Osteocyte (in vitro differentiated cells): ENCODE data around the gene UBE3B. TPM values are rescaled to one million over a fixed set of nuclear protein-coding genes. Genes with fewer than 3 reads are reported as not detected.

Source experiments
- DNase-seq: peaks from one replicate; pipeline ENCODE4 v3.0.0; 2021; ENCODE audit warnings: mixed read lengths; ENCODE audit not compliant: unreplicated experiment; ENCODE audit errors: extremely low spot score
- H3K27ac Mint-ChIP-seq: one replicate; pipeline ENCODE4 v1.8.0; 2021; ENCODE audit warnings: mild to moderate bottlenecking, mixed read lengths; ENCODE audit not compliant: unreplicated experiment
- H3K27me3 Mint-ChIP-seq: one replicate; pipeline ENCODE4 v1.8.0; 2021; ENCODE audit warnings: mixed read lengths; ENCODE audit not compliant: unreplicated experiment
- H3K36me3 Mint-ChIP-seq: one replicate; pipeline ENCODE4 v1.8.0; 2021; ENCODE audit warnings: mixed read lengths; ENCODE audit not compliant: unreplicated experiment
- H3K4me1 Mint-ChIP-seq: one replicate; pipeline ENCODE4 v1.8.0; 2021; ENCODE audit warnings: mixed read lengths; ENCODE audit not compliant: unreplicated experiment
- H3K4me3 Mint-ChIP-seq: one replicate; pipeline ENCODE4 v1.8.0; 2021; ENCODE audit warnings: mild to moderate bottlenecking, moderate library complexity, mixed read lengths; ENCODE audit not compliant: unreplicated experiment
- H3K9me3 Mint-ChIP-seq: one replicate; pipeline ENCODE4 v1.8.0; 2021; ENCODE audit warnings: mixed read lengths; ENCODE audit not compliant: unreplicated experiment
- CTCF ChIP-seq: fragments of 200-600 bp; sonication (generic); IDR thresholded peaks from 2 replicates; pipeline ENCODE4 v1.5.0; 2021; ENCODE audit warnings: antibody characterized with exemption, mild to moderate bottlenecking, moderate library complexity
- total RNA-seq: library from RNA; stranded (reverse); gene quantifications from 2 replicates; pipeline ENCODE4 v1.2.1, GENCODE V29; 2021

The UBE3B gene
- total RNA-seq, 1 donor from 2014 or later: 33.0 TPM

- Mint-ChIP-seq H3K9me3 (no peaks in the 10 kb centered on the region), H3K4me3 (no peak overlapping the region), H3K27ac (no peak overlapping the region), H3K27me3 (no peaks in the 10 kb centered on the region), H3K36me3 (peaks cover 50% of the 10 kb centered on the region), H3K4me1 (no peaks in the 10 kb centered on the region)
- DNase-seq: no peak
- TF ChIP-seq CTCF: no peak
Measured at GRCh38 chr12:109524466-109525278, 47.2 kb downstream of the UBE3B start.

GRCh38 chr12:109525279-109525585 is 47.8 kb downstream of the UBE3B start:
- Mint-ChIP-seq H3K9me3 (no peaks in the 10 kb centered on the region), H3K4me3 (no peak overlapping the region), H3K27ac (no peak overlapping the region), H3K4me1 (no peaks in the 10 kb centered on the region), H3K27me3 (no peaks in the 10 kb centered on the region), H3K36me3 (peaks cover 55% of the 10 kb centered on the region)
- DNase-seq: no peak
- TF ChIP-seq CTCF: no peak

- no peak for TF ChIP-seq CTCF
- H3K27me3 Mint-ChIP-seq: no peaks in the 10 kb centered on the region
Measured at GRCh38 chr12:109527489-109528123, 50.2 kb downstream of the UBE3B start.

GRCh38 chr12:109529691-109530640 is 52.5 kb downstream of the UBE3B start:
- H3K4me3 Mint-ChIP-seq: no peak overlapping the region
- H3K9me3 Mint-ChIP-seq: no peaks in the 10 kb centered on the region

More at GRCh38 chr12:109527489-109528123, 50.2 kb downstream of the UBE3B start:
- no peak overlapping the region for H3K4me3 Mint-ChIP-seq
- no peaks in the 10 kb centered on the region for H3K4me1 Mint-ChIP-seq
- H3K27ac Mint-ChIP-seq: no peak overlapping the region
- no peak for DNase-seq
- H3K9me3 Mint-ChIP-seq: no peaks in the 10 kb centered on the region
- peaks cover 45% of the 10 kb centered on the region for H3K36me3 Mint-ChIP-seq

More at GRCh38 chr12:109529691-109530640, 52.5 kb downstream of the UBE3B start:
- Mint-ChIP-seq H3K27me3 (no peaks in the 10 kb centered on the region), H3K36me3 (peaks cover 42% of the 10 kb centered on the region), H3K27ac (no peak overlapping the region), H3K4me1 (no peaks in the 10 kb centered on the region)
- DNase-seq: no peak
- no peak for TF ChIP-seq CTCF
